ENCODE measurements around the gene LDHD. TPM values are rescaled to one million over a fixed set of nuclear protein-coding genes. Genes with fewer than 3 reads are reported as not detected.
A peak's percentile ranks its signal among the peaks of the same experiment; 100 is the strongest.

The LDHD gene
- total and polyA plus RNA-seq, 9 donors, result 2.1 to 25.4 (median 20.7) TPM

GRCh38 chr16:75089486-75090202, 26.9 kb downstream of the LDHD start:
- Histone ChIP-seq H3K27me3 (no peaks in the 10 kb centered on the region), H3K4me1 (ENCODE audit: insufficient read depth) (peaks cover 14% of the 10 kb centered on the region), H3K4me3 (no peak overlapping the region), H3K27ac (no peak overlapping the region), H3K9me3 (no peaks in the 10 kb centered on the region), H3K36me3 (no peaks in the 10 kb centered on the region)
- 78 to 81% (median 79%) methylated on average over 6 of the region's 6 CpGs for WGBS, 3 donors
- TF ChIP-seq EP300 (IDR thresholded peaks at IDR 0.05) (no peak), POLR2A (IDR thresholded peaks at IDR 0.05) (no peak), CTCF (IDR thresholded peaks at IDR 0.05) (no peak)
- DNase-seq, result no peak
- intact Hi-C loops (cut with DNase I), result no loop called here

- Histone ChIP-seq H3K27ac (no peak overlapping the region), H3K9me3 (no peaks in the 10 kb centered on the region), H3K36me3 (no peaks in the 10 kb centered on the region), H3K4me1 (ENCODE audit: insufficient read depth) (peaks cover 14% of the 10 kb centered on the region), H3K4me3 (no peak overlapping the region), H3K27me3 (no peaks in the 10 kb centered on the region)
- no peak for DNase-seq
- intact Hi-C loops (cut with DNase I), result no loop called here
- no peak for TF ChIP-seq CTCF (IDR thresholded peaks at IDR 0.05)
- WGBS, 3 donors, result 83 to 86% (median 85%) methylated on average over 8 of the region's 8 CpGs
Observed at GRCh38 chr16:75088934-75089333, 27.6 kb downstream of the LDHD start.

- intact Hi-C loops (cut with DNase I), result no loop called here
- H3K27ac ChIP-seq, result peak overlapping the region in 1 of 2 donors; percentile 17
Observed at GRCh38 chr16:75088216-75088615, 28.4 kb downstream of the LDHD start.

GRCh38 chr16:75087375-75087979, 29.1 kb downstream of the LDHD start:
- no peak overlapping the region for H3K4me3 ChIP-seq
- DNase-seq, result peak in 2 of 5 donors; percentile 24 to 41
- H3K4me1 ChIP-seq (ENCODE audit: insufficient read depth), result peaks cover 14% of the 10 kb centered on the region

More at GRCh38 chr16:75088216-75088615, 28.4 kb downstream of the LDHD start:
- Histone ChIP-seq H3K27me3 (no peaks in the 10 kb centered on the region), H3K4me3 (no peak overlapping the region), H3K36me3 (no peaks in the 10 kb centered on the region), H3K9me3 (no peaks in the 10 kb centered on the region), H3K4me1 (ENCODE audit: insufficient read depth) (peaks cover 14% of the 10 kb centered on the region)
- TF ChIP-seq CTCF (IDR thresholded peaks at IDR 0.05) (no peak), POLR2A (IDR thresholded peaks at IDR 0.05) (no peak), EP300 (IDR thresholded peaks at IDR 0.05) (no peak)
- no peak for DNase-seq
- WGBS, 3 donors, result 56 to 63% (median 58%) methylated on average over 3 of the region's 3 CpGs

More at GRCh38 chr16:75087375-75087979, 29.1 kb downstream of the LDHD start:
- WGBS, 3 donors, result 17 to 29% (median 27%) methylated on average over 10 of the region's 10 CpGs
- H3K27me3 ChIP-seq, result no peaks in the 10 kb centered on the region
- no peaks in the 10 kb centered on the region for H3K36me3 ChIP-seq
- H3K9me3 ChIP-seq, result no peaks in the 10 kb centered on the region
- intact Hi-C loops (cut with DNase I), result no loop called here
- TF ChIP-seq EP300 (IDR thresholded peaks at IDR 0.05) (no peak), POLR2A (IDR thresholded peaks at IDR 0.05) (no peak), CTCF (IDR thresholded peaks at IDR 0.05) (no peak)
- H3K27ac ChIP-seq, result peak overlapping the region in 1 of 2 donors; percentile 17
